GM10266 (cell line): Measurements from ENCODE around the gene RNGTT.

ENCODE experiments used
- DNase-seq: peaks from one replicate; pipeline ENCODE4 v3.0.0; 2012; ENCODE audit errors: extremely low spot score
- CTCF ChIP-seq: IDR thresholded peaks from 2 replicates; pipeline ENCODE4 v1.5.1; 2012; ENCODE audit warnings: mild to moderate bottlenecking, low read depth; ENCODE audit not compliant: control insufficient read depth, insufficient read depth; ENCODE audit errors: missing control alignments

RNGTT gene

DNA sequence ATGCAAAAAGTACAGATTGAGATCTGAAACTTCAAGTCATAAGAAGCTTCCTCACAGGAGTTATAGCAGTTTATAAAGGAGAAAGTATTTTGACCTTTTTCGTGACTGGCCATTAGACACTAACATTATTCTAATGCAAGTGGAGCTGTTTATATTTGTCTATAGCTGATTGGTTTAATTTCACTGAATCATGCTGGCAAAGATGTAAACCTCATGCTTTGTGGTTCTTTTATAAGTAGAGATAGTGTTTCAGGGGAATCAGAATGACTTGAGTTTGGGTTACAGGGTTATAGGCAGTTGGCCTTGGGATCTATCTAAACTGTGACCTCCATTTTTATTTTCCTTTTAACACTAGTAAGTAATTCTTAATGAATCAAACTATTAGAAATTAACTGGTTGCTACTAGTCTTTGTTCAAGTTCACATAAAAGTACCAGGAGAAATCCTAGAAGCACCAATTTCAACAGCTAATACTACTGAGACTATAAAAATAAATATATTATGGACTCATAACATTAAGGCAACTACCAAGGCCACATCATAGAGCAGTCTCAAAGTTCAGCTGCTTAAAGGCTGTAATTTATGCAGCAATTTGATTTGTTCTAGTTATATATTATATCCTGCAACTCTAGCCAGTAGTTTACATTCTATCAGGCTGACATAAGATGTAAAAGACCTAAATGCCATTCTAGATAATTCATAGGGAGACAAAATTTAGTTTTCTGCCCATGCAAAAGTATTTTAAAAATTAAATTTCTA is 94.0 kb downstream of the RNGTT start:
- no peak for DNase-seq
- no peak for TF ChIP-seq CTCF

DNA sequence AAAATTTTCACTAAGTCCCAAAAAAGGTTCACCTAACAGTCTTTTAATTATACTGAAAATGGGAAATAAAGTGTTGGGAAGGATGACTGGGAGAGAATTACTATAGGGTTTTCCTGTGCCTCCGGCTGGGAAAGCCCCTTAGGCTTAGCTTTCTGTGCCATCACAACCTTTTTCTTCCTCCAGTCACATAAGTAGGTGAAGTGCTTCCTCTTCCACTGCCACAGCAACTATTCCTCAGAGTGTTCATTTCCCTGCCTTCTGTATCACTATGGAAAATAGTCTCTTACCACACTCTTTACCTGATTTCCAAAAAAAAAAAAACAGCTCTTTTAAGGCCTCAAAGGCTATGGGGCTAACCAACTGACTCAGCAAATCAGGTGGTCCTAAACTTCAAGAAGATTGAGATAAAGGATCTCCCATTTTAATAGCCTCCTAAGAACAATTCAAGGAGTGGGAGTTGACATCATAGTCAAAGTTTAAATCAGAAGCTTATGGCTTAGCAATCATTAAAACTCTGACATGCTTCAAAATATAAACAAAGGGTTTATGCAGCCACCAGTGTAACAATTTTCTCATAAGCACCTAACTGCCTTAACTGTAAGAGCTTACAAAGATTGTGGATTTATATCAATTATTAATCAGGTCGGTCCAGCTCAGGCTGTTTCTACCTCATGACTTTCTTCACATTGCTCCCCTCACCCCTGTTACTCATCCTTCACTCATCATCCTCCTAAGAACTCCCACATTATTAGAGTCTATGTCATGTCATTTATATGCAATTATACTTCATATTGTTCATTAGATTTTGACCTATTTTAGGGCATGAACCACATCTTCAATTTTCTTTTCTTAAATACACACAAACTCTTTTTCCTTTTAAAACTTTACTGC is 95.3 kb downstream of the RNGTT start:
- no peak for TF ChIP-seq CTCF
- DNase-seq: no peak

DNA sequence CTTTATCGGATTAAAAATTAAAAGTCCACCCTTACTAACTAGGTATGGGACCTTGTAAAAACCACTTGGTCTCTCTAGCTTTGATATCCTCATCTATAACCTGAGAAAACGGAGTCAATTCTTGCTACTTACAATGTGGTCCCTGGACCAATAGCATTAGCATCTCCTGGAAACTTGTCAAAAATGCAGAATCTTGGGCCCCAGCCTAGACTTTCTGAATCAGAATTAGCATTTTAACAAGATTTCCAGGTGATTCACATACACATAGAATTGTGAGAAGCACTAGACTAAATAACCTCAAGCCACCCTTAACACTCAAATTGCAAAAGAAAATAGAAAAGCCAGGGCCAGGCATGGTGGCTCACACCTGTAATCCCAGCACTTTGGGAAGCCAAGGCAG is 96.6 kb downstream of the RNGTT start:
- TF ChIP-seq CTCF: no peak
- DNase-seq: no peak

- no peak for DNase-seq
- TF ChIP-seq CTCF: no peak
These were observed 98.1 kb downstream of the RNGTT start for GRCh38 chr6:88865275-88865674.

GRCh38 chr6:88864359-88865054 is 98.9 kb downstream of the RNGTT start:
- no peak for TF ChIP-seq CTCF
- DNase-seq: no peak

DNA sequence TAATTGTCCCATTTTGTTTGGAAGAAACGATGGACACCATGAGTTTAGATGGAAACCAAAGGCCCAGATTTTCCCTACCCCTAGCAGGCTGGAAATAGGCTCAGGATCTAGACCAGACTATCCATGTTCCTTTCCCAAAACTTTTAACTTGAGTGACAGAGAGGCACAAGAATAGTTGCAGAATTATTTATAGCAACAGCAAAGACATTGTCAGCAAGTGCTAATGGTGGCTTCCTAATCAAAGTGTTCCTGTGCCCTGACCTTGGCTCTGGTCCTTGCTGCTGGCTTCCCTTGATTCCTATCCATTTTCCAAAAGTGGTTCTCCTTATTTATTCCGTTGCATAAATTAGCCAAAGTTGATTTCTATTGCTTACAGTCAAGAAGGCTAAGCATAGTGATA is 103.1 kb downstream of the RNGTT start:
- DNase-seq: no peak
- TF ChIP-seq CTCF: no peak
